NB4 (cell line): ENCODE results near the gene PDGFD.

Experiments
- DNase-seq: peaks from one replicate; pipeline ENCODE4 v3.0.0; 2010; ENCODE audit warnings: low read depth
- H3K4me3 ChIP-seq: one replicate; pipeline ENCODE4 v1.5.1; 2011; ENCODE audit warnings: mild to moderate bottlenecking, low read depth, low read length, moderate library complexity
- MYC ChIP-seq: IDR thresholded peaks from 2 replicates; pipeline ENCODE4 v1.6.1; 2011; ENCODE audit warnings: low read depth, low read length
- POLR2A ChIP-seq: IDR thresholded peaks from 2 replicates; pipeline ENCODE4 v1.6.1; 2011; ENCODE audit warnings: mild to moderate bottlenecking; ENCODE audit not compliant: insufficient read length; ENCODE audit errors: extremely low read depth
- TF ChIP-seq, protein P1 (sequence below): IDR thresholded peaks from 2 replicates; pipeline ENCODE4 v1.6.1; 2011; ENCODE audit warnings: low read depth, low read length
- TF ChIP-seq, protein P2 (sequence below): IDR thresholded peaks from one replicate; pipeline ENCODE4 v1.5.1; 2012; ENCODE audit warnings: low read depth, low read length

Gene PDGFD

DNA sequence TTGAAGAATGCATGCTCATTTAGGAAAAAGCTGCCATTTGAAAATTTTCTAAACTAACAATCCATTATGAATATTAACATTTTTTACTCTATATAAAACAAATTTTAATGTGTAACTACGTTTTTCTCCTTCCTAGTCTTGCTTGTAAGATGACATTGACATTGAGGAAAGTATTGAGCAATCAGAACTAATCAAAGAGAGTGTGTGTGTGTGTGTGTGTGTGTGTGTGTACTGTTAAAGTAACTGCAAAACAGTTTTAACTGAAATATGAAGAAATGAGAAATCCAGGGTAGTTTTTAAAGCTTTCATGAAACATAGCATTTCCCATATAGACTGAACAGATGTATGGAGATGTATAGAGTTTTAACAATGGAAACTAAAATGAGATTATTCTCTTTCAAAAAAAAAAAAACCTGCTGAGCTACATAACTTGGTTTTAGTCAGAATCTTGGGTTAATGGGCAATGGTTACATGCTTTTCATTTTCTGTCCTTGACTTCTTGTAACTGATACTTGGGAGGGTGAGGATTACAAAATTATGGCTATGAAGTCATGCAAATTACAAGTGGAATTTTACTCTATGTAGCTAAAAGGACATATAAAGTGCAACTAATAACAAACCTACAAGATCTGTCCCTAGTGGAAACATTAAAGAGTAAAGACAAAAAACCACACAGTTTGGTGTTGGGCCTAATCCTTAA is 2.0 kb downstream of the PDGFD start:
- DNase-seq, result no peak
- TF ChIP-seq, protein P1, sequence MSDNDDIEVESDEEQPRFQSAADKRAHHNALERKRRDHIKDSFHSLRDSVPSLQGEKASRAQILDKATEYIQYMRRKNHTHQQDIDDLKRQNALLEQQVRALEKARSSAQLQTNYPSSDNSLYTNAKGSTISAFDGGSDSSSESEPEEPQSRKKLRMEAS, result no peak
- TF ChIP-seq POLR2A, result no peak
- no peak for TF ChIP-seq MYC
- TF ChIP-seq, protein P2, sequence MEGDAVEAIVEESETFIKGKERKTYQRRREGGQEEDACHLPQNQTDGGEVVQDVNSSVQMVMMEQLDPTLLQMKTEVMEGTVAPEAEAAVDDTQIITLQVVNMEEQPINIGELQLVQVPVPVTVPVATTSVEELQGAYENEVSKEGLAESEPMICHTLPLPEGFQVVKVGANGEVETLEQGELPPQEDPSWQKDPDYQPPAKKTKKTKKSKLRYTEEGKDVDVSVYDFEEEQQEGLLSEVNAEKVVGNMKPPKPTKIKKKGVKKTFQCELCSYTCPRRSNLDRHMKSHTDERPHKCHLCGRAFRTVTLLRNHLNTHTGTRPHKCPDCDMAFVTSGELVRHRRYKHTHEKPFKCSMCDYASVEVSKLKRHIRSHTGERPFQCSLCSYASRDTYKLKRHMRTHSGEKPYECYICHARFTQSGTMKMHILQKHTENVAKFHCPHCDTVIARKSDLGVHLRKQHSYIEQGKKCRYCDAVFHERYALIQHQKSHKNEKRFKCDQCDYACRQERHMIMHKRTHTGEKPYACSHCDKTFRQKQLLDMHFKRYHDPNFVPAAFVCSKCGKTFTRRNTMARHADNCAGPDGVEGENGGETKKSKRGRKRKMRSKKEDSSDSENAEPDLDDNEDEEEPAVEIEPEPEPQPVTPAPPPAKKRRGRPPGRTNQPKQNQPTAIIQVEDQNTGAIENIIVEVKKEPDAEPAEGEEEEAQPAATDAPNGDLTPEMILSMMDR, result no peak
- no peak overlapping the region for H3K4me3 ChIP-seq

DNA sequence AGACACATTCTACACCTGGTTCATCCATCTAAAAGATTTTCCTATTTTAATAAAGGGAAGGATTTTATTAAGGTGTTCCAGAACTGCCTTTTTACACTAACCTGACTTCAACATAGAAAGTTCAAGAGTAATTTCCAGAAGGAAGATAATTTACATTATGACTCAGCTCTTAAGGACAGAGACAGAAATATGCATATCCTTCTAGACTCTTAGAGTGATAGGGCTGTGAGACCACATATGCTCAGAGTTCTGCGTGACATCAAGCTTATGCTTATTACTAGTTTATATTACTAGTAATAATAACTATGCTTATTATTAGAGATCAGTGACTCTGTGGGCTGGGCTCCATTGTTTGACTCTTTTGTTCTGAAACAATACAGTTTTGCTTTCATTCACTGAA is 4.6 kb downstream of the PDGFD start:
- DNase-seq, result no peak
- no peak overlapping the region for H3K4me3 ChIP-seq
- TF ChIP-seq POLR2A (no peak), MYC (no peak)
- TF ChIP-seq, protein P1, result no peak
- TF ChIP-seq, protein P2, result no peak

DNA sequence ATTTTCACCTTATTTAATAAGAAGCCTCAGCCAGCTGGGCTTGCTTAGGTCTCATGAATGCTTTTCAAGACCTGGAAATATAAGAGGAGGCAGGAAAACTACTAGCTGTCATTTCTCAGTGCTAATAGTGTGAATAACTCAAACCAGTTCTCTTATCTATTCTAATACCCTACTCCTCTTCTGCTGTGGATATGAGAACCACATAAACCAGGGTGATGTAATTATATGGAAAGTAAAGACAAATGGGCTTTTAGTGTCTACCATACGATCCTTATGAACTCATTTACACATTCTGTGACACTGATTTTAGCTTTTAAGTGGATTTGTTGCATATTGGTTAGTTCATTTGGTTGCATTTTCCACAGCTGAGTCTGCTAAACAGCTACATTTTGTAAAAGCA is 8.6 kb downstream of the PDGFD start:
- TF ChIP-seq MYC (no peak), POLR2A (no peak)
- TF ChIP-seq, protein P2, result no peak
- TF ChIP-seq, protein P1, result no peak
- DNase-seq, result no peak
- no peak overlapping the region for H3K4me3 ChIP-seq

DNA sequence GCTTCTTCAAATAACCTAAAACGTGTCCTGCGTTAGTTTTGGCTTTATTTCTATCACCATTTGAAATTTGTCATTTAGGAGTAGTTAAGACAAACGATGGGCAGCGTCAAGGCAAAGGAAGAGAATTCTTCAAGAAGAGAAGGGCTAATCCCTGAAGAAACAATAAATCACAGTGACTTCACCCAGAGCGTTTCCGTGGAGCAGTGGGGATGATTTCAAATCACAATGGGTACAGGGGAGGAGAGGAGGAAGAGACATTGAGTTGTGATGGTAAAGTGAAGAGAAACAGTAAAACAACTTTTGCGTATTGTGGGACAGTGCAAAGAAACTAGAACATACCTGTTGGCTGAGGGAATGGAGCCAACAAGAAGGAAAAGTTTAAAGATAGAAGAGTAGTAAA is 9.7 kb downstream of the PDGFD start:
- H3K4me3 ChIP-seq, result no peak overlapping the region
- DNase-seq, result no peak
- no peak for TF ChIP-seq MYC
- TF ChIP-seq, protein P1, result no peak
- TF ChIP-seq POLR2A, result no peak
- TF ChIP-seq, protein P2, result no peak

DNA sequence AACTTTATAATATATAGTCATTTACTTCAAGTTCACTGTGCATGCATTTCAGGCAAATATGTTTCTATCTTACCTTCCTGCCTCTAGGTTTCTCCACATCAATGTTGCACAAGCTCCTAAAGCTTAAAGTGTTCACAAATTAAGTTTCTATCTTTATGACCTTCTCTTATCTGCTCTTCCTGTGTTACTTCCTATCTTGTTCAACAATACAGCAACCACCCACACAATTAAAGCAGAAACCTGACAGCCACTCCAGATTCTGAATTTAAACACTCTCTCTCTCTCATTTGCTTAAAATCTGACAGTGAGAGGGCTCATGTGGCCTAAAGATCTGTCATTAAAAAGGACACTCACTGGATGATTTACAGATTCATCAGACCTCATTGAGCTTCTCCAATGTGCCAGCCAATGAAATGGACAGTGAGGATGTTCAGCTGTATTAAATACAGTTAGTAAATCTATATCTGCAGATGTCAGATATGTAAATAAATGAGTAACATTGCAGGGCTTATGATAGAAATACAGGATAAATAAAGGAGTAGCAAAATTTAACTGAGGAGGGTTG is 10.9 kb downstream of the PDGFD start:
- H3K4me3 ChIP-seq, result no peak overlapping the region
- TF ChIP-seq, protein P1, result no peak
- TF ChIP-seq MYC (no peak), POLR2A (no peak)
- TF ChIP-seq, protein P2, result no peak
- DNase-seq, result no peak
